ENCODE data around the gene S1PR5.
"Not testable (repeated sequence)": the region's sequence is repeated elsewhere in the genome, so short reads cannot be mapped to it uniquely, and the experiment has no call there.

S1PR5 gene

DNA sequence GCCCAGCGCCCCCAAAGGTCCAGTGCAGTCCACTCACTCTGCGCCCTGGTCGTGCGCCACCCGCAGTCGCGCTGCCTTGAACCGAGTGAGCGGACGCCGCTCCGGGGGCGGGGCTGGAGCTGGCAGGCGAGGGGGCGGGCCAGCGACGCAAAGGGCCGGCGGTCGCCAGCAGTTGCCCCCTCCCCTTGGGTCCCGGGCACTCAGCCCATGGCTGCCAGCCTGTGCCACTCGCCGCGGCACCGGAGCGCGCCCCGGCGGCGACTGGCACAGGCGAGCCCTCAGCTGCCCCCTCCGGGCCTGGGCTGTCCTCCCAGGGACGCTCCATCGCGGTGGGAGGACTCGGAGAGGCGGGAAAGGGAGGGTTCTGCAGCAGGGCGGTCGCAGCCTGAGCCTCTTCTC, at the start of gene S1PR5:
TSS of gene S1PR5 (minus strand) at position 87 of the 399 bp plus-strand sequence. CDS start 2,436 bp downstream, outside the sequence.
- no peak for DNase-seq (ENCODE audit: extremely low read depth in 1 of 2, low read depth in 1 of 2)

DNA sequence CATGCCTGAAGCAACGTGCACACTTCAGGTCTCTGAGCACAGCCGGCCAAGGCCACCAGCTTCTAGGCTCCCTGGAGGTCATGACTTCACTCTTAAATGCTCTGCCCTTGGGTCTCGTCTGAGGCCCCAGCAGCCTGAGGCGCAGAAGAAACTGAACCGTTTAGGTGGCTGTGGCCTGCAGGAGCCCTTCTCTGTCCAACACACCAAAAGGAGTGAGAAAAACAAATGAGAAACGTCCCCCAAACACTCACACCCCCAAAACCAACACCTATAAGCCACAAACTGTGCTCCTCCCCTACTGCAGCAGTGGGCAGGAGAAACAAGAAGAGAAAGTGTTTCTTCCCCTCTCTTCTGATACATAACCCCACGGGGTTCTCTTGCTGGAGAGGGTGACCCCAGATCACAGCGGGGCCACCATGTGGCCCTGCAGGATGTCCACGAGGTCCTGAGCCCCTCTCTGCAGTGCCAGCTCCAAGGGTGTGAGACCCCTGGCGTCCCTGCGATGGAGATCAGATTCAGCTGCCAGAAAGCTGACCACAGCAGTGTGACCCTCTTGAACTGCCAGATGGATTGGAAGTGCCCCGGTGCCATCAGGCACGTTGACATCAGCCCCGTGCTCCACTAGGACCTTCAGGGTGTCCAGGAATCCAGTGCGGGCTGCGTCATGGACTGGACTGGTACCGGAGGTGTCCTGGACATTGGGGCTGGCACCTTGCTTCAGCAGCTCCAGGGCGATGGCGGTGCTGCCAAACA, 49.6 kb upstream of the S1PR5 start:
- peak in 1 of 2 donors; percentile 63 for DNase-seq (ENCODE audit: extremely low read depth in 1 of 2, low read depth in 1 of 2)

GRCh38 chr19:10566408-10566657, 49.1 kb upstream of the S1PR5 start:
- DNase-seq (ENCODE audit: extremely low read depth in 1 of 2, low read depth in 1 of 2) = no peak

GRCh38 chr19:10565567-10566407, 48.5 kb upstream of the S1PR5 start, which contains the start of gene KRI1:
Gene KRI1 (minus strand): TSS chr19:10566010. CDS start chr19:10565999, 11 bp downstream.
- DNase-seq (ENCODE audit: extremely low read depth in 1 of 2, low read depth in 1 of 2) = peak; percentile 98 to 99

DNA sequence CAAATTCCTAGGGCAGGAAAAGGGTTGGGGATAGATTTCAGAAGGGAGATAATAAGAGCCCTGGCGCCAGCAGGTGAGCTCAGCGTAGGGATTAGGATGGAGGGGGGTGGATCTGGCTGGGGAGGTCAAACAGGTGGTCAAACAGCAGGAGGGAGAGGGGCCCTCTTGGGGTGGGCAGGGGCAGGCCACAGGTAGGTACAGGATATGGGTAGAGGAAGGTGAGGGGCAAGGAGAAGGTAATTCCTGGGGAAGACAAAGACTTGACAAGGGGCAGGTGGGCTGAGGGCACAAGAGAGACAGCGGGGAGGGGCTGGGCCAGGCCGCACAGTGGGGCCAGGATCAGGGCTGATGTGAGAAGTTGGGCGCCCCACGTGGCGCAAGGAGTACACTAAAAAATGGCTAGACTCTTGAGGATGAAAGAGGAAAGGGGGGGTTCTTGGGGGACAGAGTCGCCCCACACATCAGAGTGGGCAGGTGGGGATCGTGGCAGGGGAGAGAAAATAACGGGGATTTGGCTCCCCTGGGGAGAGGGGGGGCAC, 47.9 kb upstream of the S1PR5 start:
- DNase-seq (ENCODE audit: extremely low read depth in 1 of 2, low read depth in 1 of 2) = peak in 1 of 2 donors; percentile 47

DNA sequence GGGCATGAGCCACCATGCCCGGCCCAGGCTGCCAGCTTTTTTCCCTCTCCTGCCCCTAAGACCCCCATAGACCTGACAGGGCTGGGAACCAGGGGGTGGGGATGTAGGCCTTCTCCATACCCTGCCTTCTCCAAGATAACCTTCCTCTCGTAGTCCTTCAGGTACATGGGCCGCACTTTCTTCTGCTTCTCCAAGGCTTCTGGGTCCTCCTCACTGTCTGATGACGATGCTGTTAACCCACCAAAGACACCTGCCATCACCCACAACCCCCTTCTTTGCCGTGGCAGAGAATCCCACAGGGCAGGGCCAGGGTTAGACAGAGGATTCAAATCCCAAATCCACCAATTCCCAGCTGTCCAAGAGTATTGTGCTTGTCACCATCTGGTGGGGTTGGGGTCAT, 45.4 kb upstream of the S1PR5 start:
- no peak for DNase-seq (ENCODE audit: extremely low read depth in 1 of 2, low read depth in 1 of 2)

- no peak for DNase-seq (ENCODE audit: extremely low read depth in 1 of 2, low read depth in 1 of 2)
Observed at GRCh38 chr19:10560154-10560553, 42.9 kb upstream of the S1PR5 start.

GRCh38 chr19:10557603-10558197, 40.5 kb upstream of the S1PR5 start:
- no peak for DNase-seq (ENCODE audit: extremely low read depth in 1 of 2, low read depth in 1 of 2)

GRCh38 chr19:10555610-10555973, 38.3 kb upstream of the S1PR5 start:
- DNase-seq (ENCODE audit: extremely low read depth in 1 of 2, low read depth in 1 of 2) = no peak

DNA sequence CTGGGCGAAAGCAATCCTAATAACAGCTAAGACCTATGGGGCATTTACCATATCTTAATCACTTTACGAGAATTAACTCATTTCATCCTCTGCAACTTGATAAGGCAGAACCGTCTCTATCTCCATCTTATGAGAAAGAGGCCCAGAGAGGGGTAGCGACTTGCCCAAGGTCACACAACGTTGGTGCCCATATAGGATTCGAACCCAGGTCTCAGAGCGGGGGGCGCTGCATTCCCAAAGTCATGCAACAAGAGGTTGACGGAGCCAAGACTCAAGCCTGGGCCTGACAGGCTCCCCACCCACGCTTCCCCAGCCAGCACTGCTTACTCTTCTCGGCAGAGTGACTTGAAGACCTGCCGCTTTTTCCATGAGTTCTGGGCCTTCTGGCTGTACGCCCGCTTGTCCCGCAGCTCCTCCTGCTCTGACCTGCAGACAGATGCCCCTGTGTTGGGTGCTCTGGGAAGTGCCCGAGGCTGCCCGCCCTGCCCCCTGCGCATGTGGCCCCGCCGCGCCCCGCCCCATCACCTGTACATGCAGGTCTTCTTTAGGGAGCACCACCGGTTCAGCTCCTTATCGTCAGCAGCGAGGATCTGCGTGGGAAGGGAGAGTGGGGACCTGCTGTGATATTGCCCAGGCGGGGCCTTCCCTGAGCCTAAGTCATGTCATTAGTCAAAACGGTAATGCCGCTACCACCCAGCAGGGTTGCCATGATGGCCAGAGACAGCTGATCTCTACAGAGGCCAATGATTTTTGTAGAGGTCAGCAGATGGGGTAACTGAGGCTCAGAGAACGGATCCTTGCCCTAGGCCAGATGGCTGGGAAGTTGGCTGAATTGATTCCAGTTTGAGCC, 37.7 kb upstream of the S1PR5 start:
- DNase-seq (ENCODE audit: extremely low read depth in 1 of 2, low read depth in 1 of 2) = no peak

- DNase-seq (ENCODE audit: extremely low read depth in 1 of 2, low read depth in 1 of 2) = peak; percentile 48 to 71
Observed at GRCh38 chr19:10553943-10554381, 36.7 kb upstream of the S1PR5 start.

DNA sequence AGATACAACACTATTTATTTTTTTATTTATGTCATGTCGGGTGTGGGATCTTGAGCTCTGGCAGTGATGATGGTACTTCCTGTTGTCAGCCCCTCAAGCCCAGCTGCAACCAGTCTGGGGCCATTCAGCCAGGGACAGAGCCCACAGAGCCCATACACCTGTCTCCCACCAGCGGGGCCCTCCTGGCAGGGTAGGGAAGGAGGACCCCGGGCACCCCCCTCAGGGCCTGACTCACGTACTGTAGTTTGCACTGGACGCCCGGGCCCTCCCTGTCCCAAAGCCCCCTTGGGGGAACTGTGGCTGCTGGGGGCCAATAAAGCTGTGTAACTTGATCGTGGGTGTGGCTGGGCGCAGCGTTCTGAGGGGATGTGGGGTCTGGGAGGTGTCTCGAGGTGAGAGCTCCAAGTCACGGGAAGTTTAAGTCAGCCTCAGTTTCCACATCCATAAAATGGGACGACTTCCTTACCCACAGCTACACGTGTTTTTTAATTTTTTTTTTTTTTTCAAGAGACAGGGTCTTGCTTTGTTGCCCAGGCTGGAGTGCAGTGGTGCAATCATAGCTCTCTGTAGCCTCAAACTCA, 35.9 kb upstream of the S1PR5 start:
- no peak for DNase-seq (ENCODE audit: extremely low read depth in 1 of 2, low read depth in 1 of 2)

GRCh38 chr19:10552510-10553053, 35.3 kb upstream of the S1PR5 start:
- DNase-seq (ENCODE audit: extremely low read depth in 1 of 2, low read depth in 1 of 2) = no peak

- DNase-seq (ENCODE audit: extremely low read depth in 1 of 2, low read depth in 1 of 2) = no peak
Observed at GRCh38 chr19:10551698-10552301, 34.6 kb upstream of the S1PR5 start.

- DNase-seq (ENCODE audit: extremely low read depth in 1 of 2, low read depth in 1 of 2) = not testable (repeated sequence)
Observed at GRCh38 chr19:10551006-10551405, 33.8 kb upstream of the S1PR5 start.

- no peak for DNase-seq (ENCODE audit: extremely low read depth in 1 of 2, low read depth in 1 of 2)
Observed at GRCh38 chr19:10550336-10550735, 33.1 kb upstream of the S1PR5 start.

GRCh38 chr19:10549733-10550132, 32.5 kb upstream of the S1PR5 start:
- DNase-seq (ENCODE audit: extremely low read depth in 1 of 2, low read depth in 1 of 2) = no peak

DNA sequence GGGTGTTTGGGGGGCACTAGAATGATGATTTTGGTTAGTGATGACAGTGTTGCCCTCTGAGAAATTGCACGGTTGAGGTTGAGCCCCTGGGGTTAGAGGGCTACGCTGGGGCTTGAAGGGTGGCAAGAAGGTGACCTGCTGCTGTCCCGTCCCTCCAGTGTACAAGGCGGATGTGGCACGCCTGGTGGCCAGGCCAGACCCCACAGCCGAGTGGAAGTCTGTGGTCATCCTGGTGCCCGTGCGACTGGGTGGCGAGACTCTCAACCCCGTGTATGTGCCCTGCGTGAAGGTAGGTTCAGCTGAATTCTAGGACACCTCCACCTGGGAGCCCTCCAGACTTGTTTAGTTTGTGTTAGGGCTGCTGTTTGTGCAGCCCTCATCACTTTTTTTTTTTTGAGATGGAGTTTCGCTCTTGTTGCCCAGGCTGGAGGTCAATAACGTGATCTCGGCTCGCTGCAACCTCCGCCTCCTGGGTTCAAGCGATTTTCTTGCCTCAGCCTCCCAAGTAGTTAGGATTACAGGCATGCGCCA, 31.6 kb upstream of the S1PR5 start:
- DNase-seq (ENCODE audit: extremely low read depth in 1 of 2, low read depth in 1 of 2) = no peak

DNA sequence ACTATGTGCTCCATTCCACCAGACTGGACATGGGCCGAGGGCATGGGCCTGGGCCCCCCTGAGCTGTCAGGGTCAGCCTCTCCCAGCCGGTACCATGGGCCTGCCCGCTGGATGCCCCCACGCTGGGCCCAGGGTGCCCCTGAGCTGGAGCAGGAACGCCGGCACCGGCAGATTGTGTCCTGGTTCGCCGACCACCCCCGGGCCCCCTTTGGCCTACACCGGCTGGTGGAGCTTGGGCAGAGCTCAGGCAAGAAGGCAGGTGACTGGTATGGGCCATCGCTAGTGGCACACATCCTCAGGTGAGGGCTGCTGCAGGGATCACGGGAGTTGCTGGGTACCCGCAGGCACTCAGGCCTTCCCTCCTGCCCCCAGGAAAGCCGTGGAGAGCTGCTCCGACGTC, 29.6 kb upstream of the S1PR5 start:
- no peak for DNase-seq (ENCODE audit: extremely low read depth in 1 of 2, low read depth in 1 of 2)
